ENCODE measurements around the gene AIP.

DNA sequence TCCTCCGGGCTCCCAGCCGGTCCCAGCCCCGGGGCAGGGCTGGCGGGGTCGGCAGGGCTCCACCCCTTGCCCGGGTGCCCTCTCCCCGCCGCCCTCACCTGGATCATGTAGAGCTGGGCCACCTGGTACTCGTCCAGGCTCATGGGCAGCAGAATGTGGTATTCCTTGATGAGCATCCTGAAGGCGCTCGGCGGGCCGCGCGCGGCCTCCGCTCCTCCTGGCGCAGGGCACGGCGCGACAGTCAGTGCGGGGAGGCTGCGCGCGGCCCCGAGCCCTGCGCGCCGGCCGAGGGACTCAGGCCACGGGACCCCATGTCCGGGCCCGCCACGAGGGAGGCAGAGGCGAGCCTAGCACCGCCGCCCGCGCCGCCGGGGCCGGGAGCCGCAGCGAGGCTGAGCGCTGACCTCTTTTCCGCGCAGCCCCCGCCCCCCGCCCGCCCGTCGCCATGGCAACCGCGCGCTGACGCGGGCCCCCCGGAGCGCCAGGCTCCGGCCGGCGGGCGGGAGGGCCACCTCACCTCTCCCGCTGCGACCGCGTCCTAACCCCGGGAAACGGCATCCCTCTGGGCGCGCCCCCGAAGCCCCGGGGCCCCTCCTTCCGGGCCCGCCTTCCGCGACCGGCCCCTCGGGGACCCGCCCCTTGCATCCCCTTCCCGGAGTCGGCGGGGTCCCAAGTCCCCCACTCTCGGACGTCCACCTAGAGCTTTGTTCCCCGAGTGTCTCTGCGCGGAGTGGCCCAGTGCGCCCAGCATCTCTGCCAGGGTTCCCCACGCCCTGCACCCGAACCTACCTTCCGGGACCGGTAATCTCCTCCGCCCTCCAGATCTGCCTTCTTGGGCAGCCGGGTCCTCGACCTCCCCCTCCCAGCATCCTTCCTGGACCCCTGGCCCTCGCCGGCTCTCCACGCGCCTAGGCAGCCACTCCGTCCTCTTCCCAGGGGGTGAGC is 21.5 kb downstream of the AIP start:
- TF ChIP-seq, protein P1, sequence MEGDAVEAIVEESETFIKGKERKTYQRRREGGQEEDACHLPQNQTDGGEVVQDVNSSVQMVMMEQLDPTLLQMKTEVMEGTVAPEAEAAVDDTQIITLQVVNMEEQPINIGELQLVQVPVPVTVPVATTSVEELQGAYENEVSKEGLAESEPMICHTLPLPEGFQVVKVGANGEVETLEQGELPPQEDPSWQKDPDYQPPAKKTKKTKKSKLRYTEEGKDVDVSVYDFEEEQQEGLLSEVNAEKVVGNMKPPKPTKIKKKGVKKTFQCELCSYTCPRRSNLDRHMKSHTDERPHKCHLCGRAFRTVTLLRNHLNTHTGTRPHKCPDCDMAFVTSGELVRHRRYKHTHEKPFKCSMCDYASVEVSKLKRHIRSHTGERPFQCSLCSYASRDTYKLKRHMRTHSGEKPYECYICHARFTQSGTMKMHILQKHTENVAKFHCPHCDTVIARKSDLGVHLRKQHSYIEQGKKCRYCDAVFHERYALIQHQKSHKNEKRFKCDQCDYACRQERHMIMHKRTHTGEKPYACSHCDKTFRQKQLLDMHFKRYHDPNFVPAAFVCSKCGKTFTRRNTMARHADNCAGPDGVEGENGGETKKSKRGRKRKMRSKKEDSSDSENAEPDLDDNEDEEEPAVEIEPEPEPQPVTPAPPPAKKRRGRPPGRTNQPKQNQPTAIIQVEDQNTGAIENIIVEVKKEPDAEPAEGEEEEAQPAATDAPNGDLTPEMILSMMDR (IDR thresholded peaks at IDR 0.05) = no peak
- peak in 1 of 3 donors; percentile 14 for TF ChIP-seq POLR2AphosphoS5 (IDR thresholded peaks at IDR 0.05)
- no peak for TF ChIP-seq POLR2A (IDR thresholded peaks at IDR 0.05)
